Adrenal gland (tissue), 5 donors: ENCODE data around the gene NKX2-8.

Experiments used
- CTCF ChIP-seq, 6 experiments: fragments of 450-650 bp in 4 of 6; fragments of 200-600 bp in 2 of 6; sonication (generic) in 1 of 6; IDR thresholded peaks; 1 replicate in 5 of 6; 2 replicates in 1 of 6; pipeline versions ENCODE4 v1.5.1 to v1.8.0; 2016 to 2021; ENCODE audit warnings: antibody characterized with exemption in 6 of 6, mild to moderate bottlenecking in 2 of 6, moderate library complexity in 1 of 6
- POLR2A ChIP-seq, 2 donors: fragments of 450-650 bp; IDR thresholded peaks; one replicate each; pipeline ENCODE4 v1.6.1; 2017; ENCODE audit warnings: antibody characterized with exemption in 2 of 2, mild to moderate bottlenecking in 2 of 2, moderate library complexity in 1 of 2
- donor health status: DM: no; HTN: no; CAD: no.

GRCh38 chr14:36619131-36619530 lies 36.7 kb upstream of the NKX2-8 start:
- TF ChIP-seq CTCF (IDR thresholded peaks at IDR 0.05) (no peak), POLR2A (IDR thresholded peaks at IDR 0.05) (no peak)
